Hematopoietic multipotent progenitor cell treated with erythropoietin and hydrocortisone succinate and interleukin-3 and kit ligand, for 17 days (in vitro differentiated cells): ENCODE measurements around the gene CCNB1IP1.
"Not testable (repeated sequence)": the region's sequence is repeated elsewhere in the genome, so short reads cannot be mapped to it uniquely, and the experiment has no call there.

ENCODE experiments used
- DNase-seq: peaks from one replicate; pipeline ENCODE4 v3.0.0-alpha.2; 2015; ENCODE audit warnings: low spot score

Gene CCNB1IP1, protein sequence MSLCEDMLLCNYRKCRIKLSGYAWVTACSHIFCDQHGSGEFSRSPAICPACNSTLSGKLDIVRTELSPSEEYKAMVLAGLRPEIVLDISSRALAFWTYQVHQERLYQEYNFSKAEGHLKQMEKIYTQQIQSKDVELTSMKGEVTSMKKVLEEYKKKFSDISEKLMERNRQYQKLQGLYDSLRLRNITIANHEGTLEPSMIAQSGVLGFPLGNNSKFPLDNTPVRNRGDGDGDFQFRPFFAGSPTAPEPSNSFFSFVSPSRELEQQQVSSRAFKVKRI

DNA sequence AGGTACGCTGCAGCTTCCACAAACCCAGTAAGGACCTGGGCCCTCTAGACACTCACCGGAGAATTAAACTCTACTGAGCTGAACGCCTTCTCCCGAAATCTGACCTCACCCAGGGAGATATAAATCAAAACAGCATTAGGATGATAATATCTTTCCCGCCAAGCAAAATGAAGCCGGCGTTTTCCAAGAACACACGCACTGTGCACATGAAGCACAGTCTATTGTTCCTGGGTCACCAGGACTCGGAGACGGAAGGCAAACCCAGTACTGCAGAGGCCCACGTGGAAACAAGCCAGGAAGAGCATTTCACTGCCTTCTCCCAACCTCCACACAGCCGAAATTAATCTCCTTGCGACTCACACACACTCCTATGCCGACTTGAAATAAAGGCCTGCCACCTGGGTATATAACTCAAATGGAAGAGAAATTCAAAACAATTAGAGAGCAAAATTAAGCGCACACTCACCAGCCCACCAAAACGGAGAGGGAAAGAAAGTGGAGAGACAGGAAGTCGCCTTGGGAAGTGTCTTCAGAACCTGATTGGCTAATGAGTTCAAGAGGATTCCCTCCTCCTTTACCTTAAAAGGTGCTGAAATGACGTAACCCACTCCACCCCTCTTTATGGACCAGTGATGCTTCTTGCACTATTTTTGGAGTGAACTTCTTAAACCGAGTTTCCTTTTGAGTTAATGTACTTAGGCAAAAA lies at the start of gene CCNB1IP1:
Gene CCNB1IP1, minus strand, starts transcription at position 492 of the 706 bp plus-strand sequence. CDS start 16,756 bp downstream, outside the sequence.
- DNase-seq, result peak; percentile 62

DNA sequence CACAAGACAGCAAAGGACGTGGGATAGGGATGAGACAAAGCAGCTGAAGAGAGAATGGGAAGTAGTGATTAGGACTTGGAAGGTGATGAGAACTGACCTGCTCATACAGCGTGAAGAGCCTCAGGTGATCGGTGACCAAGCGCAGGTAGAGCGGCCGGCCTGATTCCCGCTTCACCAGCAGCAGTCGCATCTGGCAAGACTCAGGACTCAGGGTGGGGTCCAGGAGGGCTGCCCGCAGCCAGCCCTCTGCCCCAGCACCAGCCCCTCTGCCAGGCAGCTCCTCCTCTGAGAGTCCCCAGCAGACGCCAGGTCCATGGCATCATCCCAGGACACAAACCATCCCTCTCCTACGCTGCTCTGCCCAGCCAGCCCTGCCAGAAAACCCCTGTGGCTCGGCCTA lies 49.4 kb upstream of the CCNB1IP1 start:
- DNase-seq, result no peak

DNA sequence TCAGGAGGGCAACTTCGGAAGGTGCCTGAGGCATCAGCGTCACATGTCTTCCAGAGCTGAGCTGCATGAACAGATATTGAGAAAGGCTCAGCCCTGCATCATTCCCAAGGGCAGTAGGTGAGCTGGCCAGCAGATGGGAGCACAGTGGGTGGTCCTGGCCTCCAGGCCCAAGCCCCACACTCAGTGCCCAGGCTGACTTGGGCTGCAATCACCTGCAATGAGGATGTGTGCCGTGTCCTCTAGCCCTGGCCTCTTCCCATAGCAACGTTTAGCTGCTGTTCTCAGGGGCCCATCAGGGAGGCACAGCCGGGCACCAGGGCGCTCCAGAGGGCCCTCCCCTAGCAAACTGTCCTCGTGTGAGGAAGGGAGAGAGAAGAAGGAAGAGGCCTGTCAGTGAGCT lies 48.3 kb upstream of the CCNB1IP1 start:
- DNase-seq, result no peak

DNA sequence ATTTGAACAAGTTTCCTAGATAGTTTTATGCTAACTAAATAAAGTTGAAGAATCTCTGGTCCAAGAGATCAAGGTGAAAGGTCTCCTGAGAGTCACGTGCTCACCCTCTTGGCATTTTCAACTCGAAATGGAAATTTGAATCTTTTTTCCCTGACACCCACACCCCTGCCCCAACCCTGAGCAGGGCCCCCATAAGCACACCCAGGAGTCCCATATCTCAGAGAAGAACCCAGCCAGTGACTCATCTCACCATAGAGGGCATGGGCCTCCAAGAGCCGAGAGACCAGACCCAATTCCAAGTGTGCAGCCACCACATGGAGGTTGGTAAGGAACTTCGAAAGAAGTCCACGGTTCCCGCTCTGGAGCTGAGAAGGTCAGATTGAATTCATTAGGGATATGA lies 47.6 kb upstream of the CCNB1IP1 start:
- DNase-seq, result no peak

DNA sequence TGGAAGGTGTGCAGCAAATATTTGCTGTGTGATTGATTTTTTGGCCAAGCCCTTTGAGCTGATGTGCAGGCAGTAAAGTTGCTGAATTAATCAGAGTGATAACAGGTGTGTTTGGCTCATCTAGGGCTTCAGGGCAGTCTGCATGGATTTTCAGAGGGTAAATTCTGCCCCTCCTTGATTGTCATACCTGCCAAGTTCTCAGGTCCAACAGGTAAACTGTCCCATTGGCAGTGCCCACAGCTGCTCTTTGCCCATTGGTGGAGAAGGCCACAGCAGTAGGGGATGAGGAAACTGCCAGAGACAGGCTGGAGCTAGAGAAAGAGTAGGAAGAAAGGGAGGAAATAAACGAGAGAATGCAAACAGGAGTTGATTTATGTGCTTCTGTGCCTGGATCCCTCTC lies 46.7 kb upstream of the CCNB1IP1 start:
- DNase-seq, result no peak

DNA sequence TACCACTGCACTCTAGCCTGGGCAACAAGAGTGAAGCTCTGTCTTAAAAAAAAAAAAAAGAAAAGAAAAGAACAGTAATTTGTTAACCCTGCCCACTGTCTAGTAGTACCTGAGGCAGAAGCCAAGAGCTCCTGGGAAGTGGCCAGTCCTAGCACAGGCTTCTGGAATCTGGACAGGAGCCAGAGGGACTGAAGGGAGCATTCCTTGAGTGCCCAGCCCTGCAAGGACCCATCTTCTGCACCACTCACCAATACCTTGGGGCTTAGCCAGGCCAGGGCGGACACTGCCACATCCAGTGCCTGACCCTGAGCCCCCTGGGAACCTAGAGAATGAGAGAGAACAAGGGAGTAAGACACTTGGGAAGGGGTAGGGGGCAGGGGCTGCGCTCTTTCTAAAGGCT lies 44.1 kb upstream of the CCNB1IP1 start:
- no peak for DNase-seq

DNA sequence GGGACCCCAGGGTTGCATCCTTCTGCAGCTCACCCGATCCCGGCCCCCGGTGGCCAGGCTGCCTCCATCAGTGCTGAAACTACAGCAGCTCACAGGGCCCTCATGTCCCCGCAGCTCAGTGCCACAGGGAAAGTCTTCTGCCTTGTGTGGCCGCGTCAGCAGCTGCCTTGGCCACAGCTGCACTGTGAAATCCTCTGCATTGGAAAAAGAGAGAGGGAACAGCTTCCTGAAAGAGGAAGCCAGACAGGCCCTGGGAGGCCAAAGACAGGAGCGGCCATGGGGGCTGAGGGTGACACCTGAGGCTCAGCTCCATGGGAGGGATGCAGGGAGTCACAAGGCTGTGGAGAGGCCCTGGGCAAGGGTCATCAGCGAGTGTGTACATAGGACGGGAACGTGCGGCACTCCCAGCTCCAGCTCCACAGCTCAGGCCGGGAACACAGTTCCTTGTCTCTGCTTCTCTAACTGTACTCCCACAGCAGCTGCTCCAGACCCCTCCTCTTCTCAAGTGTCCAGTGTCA lies 43.1 kb upstream of the CCNB1IP1 start:
- no peak for DNase-seq

DNA sequence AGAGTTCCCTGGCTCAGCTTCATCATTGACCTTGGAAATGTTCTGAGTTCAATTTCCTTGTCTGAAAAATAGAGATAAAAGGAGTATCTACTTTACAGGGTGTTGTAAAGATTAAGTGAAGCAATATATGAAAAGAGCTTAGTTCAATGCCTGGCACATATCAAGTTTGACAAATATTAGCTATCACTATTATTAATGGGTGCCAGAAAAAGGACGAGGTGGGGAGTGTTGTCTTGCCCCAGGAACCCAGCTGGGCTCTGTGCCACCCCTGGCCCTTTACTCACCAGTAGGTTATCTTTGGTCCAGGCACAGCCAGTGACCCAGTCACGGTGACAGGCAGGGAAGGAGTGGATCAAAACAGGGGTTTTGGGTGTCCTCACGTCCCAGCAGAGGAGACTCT lies 42.4 kb upstream of the CCNB1IP1 start:
- DNase-seq, result no peak

DNA sequence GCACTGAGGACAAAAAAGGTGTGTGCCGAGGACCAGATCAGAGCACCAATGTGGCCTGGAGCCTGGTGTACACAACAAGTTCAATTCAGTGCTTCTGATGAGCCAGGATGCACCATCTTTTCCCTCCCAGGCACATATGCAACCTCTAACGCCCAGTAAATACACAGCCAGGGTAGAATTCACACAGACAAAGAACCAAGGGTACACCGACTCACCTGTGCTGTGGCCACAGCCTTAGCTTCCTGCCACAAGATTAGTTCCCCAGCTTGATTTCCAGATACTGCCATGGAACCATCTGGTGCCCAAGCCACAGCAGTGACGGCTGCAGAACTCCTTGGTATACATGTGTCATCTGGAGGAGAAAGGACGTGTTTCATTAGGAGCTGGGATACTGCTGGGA lies 39.7 kb upstream of the CCNB1IP1 start:
- no peak for DNase-seq

DNA sequence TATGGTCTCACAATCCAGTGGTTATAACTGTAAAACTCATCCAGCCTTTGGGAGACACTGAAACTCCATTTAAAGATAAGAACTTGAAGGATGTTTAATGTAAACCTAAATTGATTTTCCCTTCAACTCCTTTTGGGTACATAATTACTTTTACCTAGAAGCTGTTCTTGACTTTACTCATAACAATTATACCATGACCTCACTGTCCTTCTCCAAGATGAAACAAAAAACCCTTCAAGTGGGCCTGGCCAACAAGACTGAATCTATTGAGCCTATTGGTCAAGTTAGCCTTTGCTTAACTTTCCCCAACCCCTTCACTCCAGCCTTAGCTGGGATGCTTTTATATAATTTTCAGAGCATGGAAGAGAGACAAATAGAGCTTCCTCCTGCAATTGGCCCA lies 32.8 kb upstream of the CCNB1IP1 start:
- no peak for DNase-seq

DNA sequence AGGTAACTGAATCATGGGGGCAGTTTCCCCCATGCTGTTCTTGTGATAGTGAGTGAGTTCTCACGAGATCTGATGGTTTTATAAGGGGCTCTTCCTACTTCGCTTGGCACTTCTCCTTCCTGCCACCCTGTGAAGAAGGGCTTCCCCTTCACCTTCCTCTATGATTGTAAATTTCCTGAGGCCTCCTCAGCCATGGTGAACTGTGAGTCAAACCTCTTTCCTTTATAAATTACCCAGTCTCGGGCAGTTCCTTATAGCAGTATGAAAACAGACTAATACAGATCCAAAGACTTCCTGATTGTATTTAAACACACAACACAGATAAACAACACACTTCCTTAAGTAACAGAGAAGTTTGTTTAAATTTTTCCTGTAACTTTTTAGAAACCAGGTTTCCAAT lies 25.4 kb upstream of the CCNB1IP1 start:
- DNase-seq, result not testable (repeated sequence)

DNA sequence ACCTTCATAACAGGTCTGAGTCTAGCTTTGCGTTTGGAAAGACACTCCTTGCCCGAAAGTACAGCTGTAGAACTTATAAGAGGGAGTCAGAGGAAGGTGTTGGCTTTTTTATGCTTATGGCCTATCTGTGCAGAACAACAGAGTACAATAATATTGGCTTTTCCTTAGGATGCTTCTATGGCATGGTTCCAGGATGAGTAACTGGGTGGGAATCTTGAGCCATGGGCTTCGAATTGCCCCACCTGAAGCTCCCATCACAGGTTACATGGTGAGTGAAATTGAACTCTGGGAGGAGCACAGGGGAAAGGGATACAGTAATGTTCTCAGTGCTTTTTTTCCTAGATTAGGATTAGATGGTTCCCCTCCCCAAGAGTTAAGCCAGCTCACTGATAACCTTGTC lies 23.3 kb upstream of the CCNB1IP1 start:
- DNase-seq, result no peak

DNA sequence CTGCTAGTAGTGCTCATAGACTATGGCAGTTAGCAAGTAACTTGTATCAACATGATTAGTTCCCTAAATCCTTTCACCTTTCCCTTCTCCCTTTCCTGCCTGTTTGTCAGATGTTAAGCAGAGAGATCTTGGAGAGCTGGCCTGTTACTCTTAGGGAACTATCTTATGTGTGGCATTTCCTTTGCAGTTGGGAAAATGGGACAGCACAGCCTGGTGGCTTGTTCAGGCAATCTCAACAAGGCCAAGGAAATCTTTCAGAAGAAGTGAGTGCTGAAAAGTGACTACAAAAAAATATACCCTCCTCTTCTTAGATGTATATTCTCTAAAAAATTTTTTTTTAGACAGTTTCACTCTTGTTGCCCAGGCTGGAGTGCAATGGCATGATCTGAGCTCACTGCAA lies 17.8 kb upstream of the CCNB1IP1 start:
- DNase-seq, result no peak

DNA sequence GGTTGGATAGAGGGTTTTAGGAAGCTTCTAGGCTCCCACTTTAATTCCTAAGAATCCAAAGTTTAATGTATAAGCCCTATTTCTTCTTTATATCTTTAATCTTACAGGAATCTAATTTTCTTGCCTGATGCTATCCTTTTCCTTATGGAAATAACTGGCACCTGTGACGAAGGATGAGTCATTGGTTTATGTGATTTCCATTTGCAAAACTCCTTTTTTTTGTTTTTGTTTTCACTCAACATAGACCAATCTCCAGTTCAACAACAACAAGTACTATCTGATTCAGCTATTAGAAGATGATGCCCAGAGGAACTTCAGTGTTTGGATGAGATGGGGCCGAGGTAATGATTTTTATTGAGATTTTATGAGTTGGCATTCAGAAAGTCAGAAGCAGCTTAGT lies 17.2 kb upstream of the CCNB1IP1 start:
- no peak for DNase-seq

DNA sequence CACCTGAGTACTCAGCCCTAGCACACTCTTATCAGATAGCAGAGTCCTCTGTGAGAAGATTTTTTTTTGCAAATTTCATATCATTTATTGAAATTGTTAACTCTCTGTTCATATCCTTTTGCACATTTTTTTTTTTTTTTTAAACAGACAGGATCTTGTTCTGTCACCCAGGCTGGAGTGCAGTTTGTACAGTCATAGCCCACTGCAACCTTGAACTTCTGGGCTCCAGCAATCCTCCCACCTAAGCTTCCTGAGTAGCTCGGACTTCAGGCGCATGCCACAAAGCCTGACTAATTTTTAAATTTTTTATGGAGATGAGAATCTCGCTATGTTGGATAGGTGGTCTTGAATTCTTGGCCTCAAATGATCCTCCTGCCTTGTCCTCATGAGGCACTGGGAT lies 14.7 kb upstream of the CCNB1IP1 start:
- no peak for DNase-seq

DNA sequence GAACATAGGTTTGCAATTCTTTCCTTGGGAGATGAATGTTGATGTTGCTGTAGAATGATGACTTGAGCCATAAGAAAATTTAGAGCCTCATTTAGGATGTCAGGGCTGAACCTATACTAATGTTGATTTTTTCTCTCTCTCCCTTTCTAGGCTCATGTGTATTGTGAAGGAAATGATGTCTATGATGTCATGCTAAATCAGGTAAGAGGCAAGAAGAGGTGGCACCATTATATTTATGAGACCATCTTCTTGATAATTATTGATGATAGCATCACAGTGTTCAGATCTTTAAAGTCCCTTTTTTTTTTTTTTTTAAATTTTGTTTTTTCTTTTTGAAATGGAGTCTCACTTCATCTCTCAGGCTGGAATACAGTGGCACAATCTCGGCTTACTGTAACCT lies 13.6 kb upstream of the CCNB1IP1 start:
- DNase-seq, result no peak

DNA sequence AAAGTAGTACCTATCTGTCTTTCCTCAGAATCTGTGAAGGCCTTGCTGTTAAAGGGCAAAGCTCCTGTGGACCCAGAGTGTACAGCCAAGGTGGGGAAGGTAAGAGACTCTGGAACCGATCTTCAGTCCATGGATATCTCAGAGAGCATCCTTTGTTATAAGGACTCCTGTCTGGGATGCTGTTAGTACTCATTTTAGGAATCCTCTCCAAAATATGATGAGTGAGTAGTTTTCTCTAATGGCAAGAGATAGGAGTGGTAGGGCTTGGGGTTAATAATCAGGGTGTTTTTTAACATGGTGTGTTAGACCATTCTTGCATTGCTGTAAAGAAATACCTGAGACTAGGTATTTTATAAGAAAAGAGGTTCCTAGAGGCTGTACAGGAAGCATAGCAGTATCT lies 12.3 kb upstream of the CCNB1IP1 start:
- DNase-seq, result no peak

DNA sequence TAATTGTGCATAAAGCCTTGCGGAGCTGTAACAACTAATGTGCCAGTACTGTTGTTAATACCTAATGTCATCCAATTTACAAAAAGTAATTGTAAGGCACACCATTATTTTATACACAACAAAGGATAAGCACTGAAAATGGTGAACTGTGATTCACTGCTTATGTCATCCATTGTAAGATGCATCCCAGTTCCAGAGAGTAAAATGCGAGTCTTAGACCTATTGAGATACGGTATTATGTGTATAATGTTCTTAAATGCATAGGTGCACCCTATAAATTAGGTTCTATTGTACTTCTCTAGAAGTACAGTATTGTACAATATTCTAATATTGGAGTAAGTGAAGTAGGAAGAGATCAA lies 10.8 kb upstream of the CCNB1IP1 start:
- no peak for DNase-seq

DNA sequence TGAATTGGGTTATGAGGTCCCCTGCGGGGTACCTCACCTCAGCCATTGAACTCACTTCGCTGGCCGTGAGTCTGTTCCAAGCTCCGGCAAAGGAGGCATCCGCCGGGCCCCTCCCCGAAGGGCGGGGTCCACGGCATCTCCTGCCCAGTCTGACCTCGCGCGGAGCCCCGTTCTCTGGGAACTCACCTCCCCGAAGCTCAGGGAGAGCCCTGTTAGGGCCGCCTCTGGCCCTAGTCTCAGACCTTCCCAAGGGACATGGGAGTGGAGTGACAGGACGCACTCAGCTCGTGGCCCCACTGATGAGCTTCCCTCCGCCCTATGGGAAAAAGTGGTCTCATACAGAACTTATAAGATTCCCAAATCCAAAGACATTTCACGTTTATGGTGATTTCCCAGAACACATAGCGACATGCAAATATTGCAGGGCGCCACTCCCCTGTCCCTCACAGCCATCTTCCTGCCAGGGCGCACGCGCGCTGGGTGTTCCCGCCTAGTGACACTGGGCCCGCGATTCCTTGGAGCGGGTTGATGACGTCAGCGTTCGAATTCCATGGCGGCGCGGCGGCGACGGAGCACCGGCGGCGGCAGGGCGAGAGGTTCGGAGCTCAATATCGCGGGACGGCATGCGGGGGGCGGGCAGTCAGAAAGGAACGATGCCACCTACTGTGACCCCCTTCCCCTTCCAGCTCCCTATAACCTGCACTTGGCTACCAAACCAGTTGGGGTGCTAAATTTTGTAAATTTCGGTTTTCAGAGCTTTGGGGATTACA lies 10.2 kb upstream of the CCNB1IP1 start, which contains the start of gene PARP2:
Gene PARP2, plus strand, starts transcription at position 544 of the 770 bp plus-strand sequence. Its CDS starts 7 bp downstream, at position 551.
- DNase-seq, result peak; percentile 95

DNA sequence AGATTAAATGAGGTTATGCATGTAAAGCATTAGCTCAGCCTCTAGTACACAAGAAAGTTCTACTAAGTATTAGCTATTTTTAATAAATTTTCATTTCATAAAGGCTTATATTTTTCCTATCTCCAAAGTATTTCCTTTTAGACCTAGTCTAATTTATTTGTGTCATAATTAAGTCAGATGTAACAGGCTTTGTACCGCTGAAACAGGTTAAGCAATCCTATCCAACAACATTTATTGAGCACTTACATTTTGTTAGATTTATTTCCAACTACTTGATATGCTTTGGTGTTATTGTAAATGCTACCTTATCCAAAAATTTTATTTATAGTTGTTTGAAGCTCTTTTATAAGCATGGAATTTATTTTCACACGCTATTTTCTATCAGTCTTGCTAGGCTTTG lies 8.6 kb upstream of the CCNB1IP1 start:
- no peak for DNase-seq

DNA sequence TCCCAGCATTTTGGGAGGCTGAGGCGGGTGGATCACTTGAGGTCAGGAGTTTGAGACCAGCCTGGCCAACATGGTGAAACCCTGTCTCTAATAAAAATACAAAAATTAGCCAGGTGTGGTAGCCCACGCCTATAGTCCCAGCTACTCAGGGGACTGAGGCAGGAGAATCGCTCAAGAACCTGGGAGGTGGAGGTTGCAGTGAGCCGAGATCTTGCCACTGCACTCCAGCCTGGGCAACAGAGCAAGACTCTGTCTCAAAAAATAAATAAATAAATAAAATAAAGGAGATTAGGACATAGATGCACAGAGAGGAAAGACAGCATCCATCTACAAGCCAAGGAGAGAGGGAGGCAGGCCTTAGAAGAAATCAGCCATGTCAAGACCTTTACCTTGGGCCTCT lies 8.0 kb upstream of the CCNB1IP1 start:
- not testable (repeated sequence) for DNase-seq

DNA sequence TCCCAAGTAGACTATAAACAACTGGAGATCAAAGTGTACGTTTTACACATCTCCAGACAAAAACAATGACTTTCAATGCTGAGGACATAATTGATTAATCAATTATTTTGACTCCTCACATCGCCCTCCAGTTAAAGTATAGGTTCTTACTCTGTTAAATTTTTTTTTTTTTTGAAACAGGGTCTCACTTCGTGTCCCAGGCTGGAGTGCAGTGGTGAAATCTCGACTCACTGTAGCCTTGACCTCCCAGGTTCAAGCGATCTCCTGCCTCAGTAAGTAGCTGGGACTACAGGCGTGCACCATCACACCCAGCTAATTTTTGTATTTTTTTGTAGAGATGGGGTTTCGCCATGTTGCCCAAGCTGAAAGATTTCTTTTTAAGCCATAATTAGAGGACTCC lies 938 bp upstream of the CCNB1IP1 start:
- DNase-seq, result no peak

DNA sequence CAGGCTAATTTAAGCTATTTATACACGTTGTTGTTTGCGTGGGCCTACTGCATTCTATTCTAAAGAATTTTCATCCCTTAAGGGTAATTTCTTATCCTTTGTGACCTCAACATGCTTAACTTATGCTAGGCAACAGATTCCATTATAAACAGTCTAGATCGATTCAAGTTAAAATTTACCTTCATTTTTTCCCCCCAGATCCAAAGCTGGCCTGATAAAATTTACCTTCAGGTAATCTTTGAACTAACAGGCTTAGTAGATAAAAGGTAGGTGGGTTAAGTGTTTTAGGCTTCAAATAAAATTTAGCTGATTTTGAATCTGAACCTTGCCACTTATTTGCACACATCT lies 389 bp upstream of the CCNB1IP1 start:
- no peak for DNase-seq
